H1 (cell line): ENCODE data around the gene CEP170. TPM values are rescaled to one million over a fixed set of nuclear protein-coding genes. Genes with fewer than 3 reads are reported as not detected.
"Not testable (repeated sequence)": the region's sequence is repeated elsewhere in the genome, so short reads cannot be mapped to it uniquely, and the experiment has no call there.

Experiments
- CTCF ChIA-PET: fragments of 300-600 bp; sonication (Branson Sonifier 250); formaldehyde crosslinking; loops from one replicate; lab custom pipeline; 2021; ENCODE audit not compliant: partially characterized antibody; lab: Charles Lee
- POLR2A ChIA-PET: fragments of 300-600 bp; sonication (Branson Sonifier 250); formaldehyde crosslinking; loops from one replicate; lab custom pipeline; 2021; ENCODE audit warnings: inconsistent platforms; ENCODE audit not compliant: partially characterized antibody; lab: Charles Lee
- DNase-seq, 2 experiments: peaks; one replicate each; pipeline versions ENCODE4 v3.0.0 to v3.0.0-alpha.2; 2010 to 2022; ENCODE audit warnings: low spot score in 2 of 2, low read depth in 1 of 2, mixed read lengths in 1 of 2
- FAIRE-seq: peaks from 2 replicates; lab custom pipeline; 2011; peaks lifted over from hg19 to GRCh38; lab: Jason Lieb, UNC
- H2AFZ ChIP-seq: 2 replicates; pipeline ENCODE4 v1.8.1; 2012; ENCODE audit warnings: low read length, inconsistent platforms
- H2AK5ac ChIP-seq: 2 replicates; pipeline ENCODE4 v1.6.1; 2013; ENCODE audit warnings: low read depth, low read length
- H2BK120ac ChIP-seq: replicated peaks from 2 replicates; pipeline ENCODE3; 2013; ENCODE audit warnings: low read depth, low read length, inconsistent platforms
- H2BK12ac ChIP-seq: 2 replicates; pipeline ENCODE4 v1.6.1; 2013; ENCODE audit warnings: low read depth, low read length
- H2BK15ac ChIP-seq: 2 replicates; pipeline ENCODE4 v1.6.1; 2013; ENCODE audit warnings: low read length
- H2BK20ac ChIP-seq: 2 replicates; pipeline ENCODE4 v1.6.1; 2013; ENCODE audit warnings: low read length
- H2BK5ac ChIP-seq: 2 replicates; pipeline ENCODE4 v1.6.1; 2013; ENCODE audit warnings: low read depth, low read length
- H3K14ac ChIP-seq: 2 replicates; pipeline ENCODE4 v1.6.1; 2013; ENCODE audit warnings: inconsistent platforms; ENCODE audit not compliant: insufficient read length
- H3K18ac ChIP-seq: 2 replicates; pipeline ENCODE4 v1.6.1; 2013; ENCODE audit warnings: low read length; ENCODE audit errors: extremely low read depth
- H3K23ac ChIP-seq: 2 replicates; pipeline ENCODE4 v1.6.1; 2013; ENCODE audit warnings: inconsistent platforms; ENCODE audit not compliant: insufficient read length
- H3K23me2 ChIP-seq: 2 replicates; pipeline ENCODE4 v1.6.1; 2013; ENCODE audit warnings: low read depth, low read length
- H3K27ac ChIP-seq: 2 replicates; pipeline ENCODE4 v1.6.1; 2011; ENCODE audit warnings: low read depth, low read length, inconsistent platforms
- H3K27me3 ChIP-seq, 4 experiments: replicated peaks in 1 of 4; 1 replicate in 1 of 4; 2 replicates in 3 of 4; pipeline versions ENCODE4 v1.6.1 to v1.8.1; 2011 to 2013; ENCODE audit warnings: low read length in 3 of 4, mild to moderate bottlenecking in 3 of 4, inconsistent platforms in 2 of 4, mixed read lengths in 2 of 4, moderate library complexity in 1 of 4; ENCODE audit not compliant: control insufficient read depth in 3 of 4, insufficient read depth in 3 of 4; ENCODE audit errors: extremely low read depth in 1 of 4
- H3K36me3 ChIP-seq, 4 experiments: 2 replicates each; pipeline versions ENCODE4 v1.6.1 to v1.8.1; 2011 to 2013; ENCODE audit warnings: mild to moderate bottlenecking in 4 of 4, low read length in 3 of 4, moderate library complexity in 2 of 4, control low read depth in 1 of 4, inconsistent platforms in 1 of 4; ENCODE audit not compliant: insufficient read depth in 4 of 4, control insufficient read depth in 2 of 4
- H3K4ac ChIP-seq: replicated peaks from 2 replicates; pipeline ENCODE3; 2013; ENCODE audit warnings: low read length, low read depth, mixed read lengths, inconsistent platforms; ENCODE audit not compliant: insufficient read length
- H3K4me1 ChIP-seq, 4 experiments: replicated peaks in 1 of 4; 1 replicate in 1 of 4; 2 replicates in 3 of 4; pipeline versions ENCODE4 v1.6.1 to v1.8.1; 2011 to 2013; ENCODE audit warnings: low read length in 3 of 4, inconsistent platforms in 2 of 4, mixed read lengths in 1 of 4; ENCODE audit not compliant: insufficient read depth in 4 of 4, control insufficient read depth in 3 of 4
- H3K4me2 ChIP-seq, 2 experiments: 2 replicates each; pipeline versions ENCODE4 v1.6.1 to v1.8.1; 2011 to 2013; ENCODE audit warnings: low read depth in 2 of 2, low read length in 2 of 2, control low read depth in 1 of 2, inconsistent platforms in 1 of 2, mild to moderate bottlenecking in 1 of 2; ENCODE audit not compliant: insufficient read depth in 1 of 2
- H3K4me3 ChIP-seq, 4 experiments: fragments of 200-600, 300-600 bp in 1 of 4; sonication (generic), shearing (Covaris generic), sonication (Bioruptor Twin) in 1 of 4; 2 replicates each; pipeline versions ENCODE4 v1.5.1 to v1.8.1; 2011 to 2016; ENCODE audit warnings: low read length in 4 of 4, low read depth in 3 of 4, control low read depth in 2 of 4, inconsistent platforms in 2 of 4, mild to moderate bottlenecking in 2 of 4, mixed read lengths in 1 of 4, moderate library complexity in 1 of 4; ENCODE audit not compliant: insufficient read depth in 2 of 4; ENCODE audit errors: extremely low read depth in 1 of 4
- H3K56ac ChIP-seq: replicated peaks from 2 replicates; pipeline ENCODE3; 2013; ENCODE audit warnings: low read depth, mild to moderate bottlenecking, mixed read lengths, low read length, inconsistent platforms; ENCODE audit not compliant: insufficient read length
- H3K79me1 ChIP-seq: 2 replicates; pipeline ENCODE4 v1.6.1; 2013; ENCODE audit warnings: low read depth, low read length, control low read depth
- H3K79me2 ChIP-seq, 2 experiments: 2 replicates each; pipeline versions ENCODE4 v1.6.1 to v1.8.1; 2012 to 2013; ENCODE audit warnings: low read length in 2 of 2, mild to moderate bottlenecking in 2 of 2, inconsistent platforms in 1 of 2; ENCODE audit not compliant: insufficient read depth in 2 of 2, control insufficient read depth in 1 of 2
- H3K9ac ChIP-seq, 4 experiments: replicated peaks in 1 of 4; 1 replicate in 1 of 4; 2 replicates in 3 of 4; pipeline versions ENCODE4 v1.6.1 to v1.8.1; 2011 to 2013; ENCODE audit warnings: low read depth in 3 of 4, low read length in 3 of 4, control low read depth in 2 of 4, mild to moderate bottlenecking in 2 of 4, moderate library complexity in 2 of 4, inconsistent platforms in 1 of 4; ENCODE audit errors: extremely low read depth in 1 of 4
- H3K9me3 ChIP-seq, 2 experiments: 2 replicates each; pipeline versions ENCODE4 v1.6.1 to v1.8.1; 2012 to 2013; ENCODE audit warnings: mild to moderate bottlenecking in 2 of 2, moderate library complexity in 2 of 2, control low read depth in 1 of 2, inconsistent platforms in 1 of 2, low read depth in 1 of 2, low read length in 1 of 2, mixed read lengths in 1 of 2; ENCODE audit not compliant: insufficient read depth in 2 of 2
- H4K20me1 ChIP-seq, 2 experiments: replicated peaks in 1 of 2; 2 replicates each; pipeline versions ENCODE3 to v1.8.1; 2011 to 2013; ENCODE audit warnings: inconsistent platforms in 2 of 2, low read length in 2 of 2, mild to moderate bottlenecking in 1 of 2; ENCODE audit not compliant: insufficient read depth in 2 of 2, control insufficient read depth in 1 of 2
- H4K5ac ChIP-seq: 2 replicates; pipeline ENCODE4 v1.6.1; 2013; ENCODE audit warnings: low read length, low read depth, mixed read lengths, inconsistent platforms; ENCODE audit not compliant: insufficient read length
- H4K8ac ChIP-seq: 2 replicates; pipeline ENCODE4 v1.8.0; 2013; ENCODE audit warnings: mild to moderate bottlenecking, moderate library complexity, low read length, inconsistent platforms; ENCODE audit not compliant: insufficient read depth; ENCODE audit errors: extremely low read depth
- H4K91ac ChIP-seq: replicated peaks from 2 replicates; pipeline ENCODE3; 2013; ENCODE audit warnings: low read length, mixed read lengths, inconsistent platforms; ENCODE audit not compliant: insufficient read length
- RAD21 ChIP-seq, 2 experiments: IDR thresholded peaks in 1 of 2; conservative IDR thresholded peaks in 1 of 2; 2 replicates each; pipeline ENCODE4 v1.6.1; 2011; ENCODE audit warnings: low read depth in 2 of 2, low read length in 2 of 2, improper control_type of control experiment in 1 of 2, inconsistent platforms in 1 of 2, mild to moderate bottlenecking in 1 of 2, moderate library complexity in 1 of 2
- WGBS, 2 experiments: shearing (Covaris generic) in 1 of 2; methylation state at CpG; one replicate each; pipeline versions ENCODE4 v1.1.6 to v1.1.7; 2013 to 2015; ENCODE audit warnings: low lambda C conversion rate in 2 of 2, mixed read lengths in 2 of 2, inconsistent platforms in 1 of 2, low coverage in 1 of 2, missing lambda C conversion rate in 1 of 2; ENCODE audit not compliant: insufficient replicate concordance in 2 of 2, insufficient coverage in 1 of 2, insufficient read length in 1 of 2; ENCODE audit errors: extremely low coverage in 1 of 2, missing lambda C conversion rate in 1 of 2; 5-methylcytosine and 5-hydroxymethylcytosine counted together
- polyA plus RNA-seq, 7 experiments: library from polyadenylated mRNA; depleted of rRNA in 3 of 7; stranded (reverse) in 5 of 7; unstranded in 2 of 7; fragments of >200 nt in 5 of 7; fragments of 200-250 nt in 2 of 7; gene quantifications; 1 replicate in 5 of 7; 2 replicates in 1 of 7; 4 replicates in 1 of 7; pipeline versions ENCODE4 v1.2.1 to v1.2.3, GENCODE V29; 2011 to 2013; ENCODE audit warnings: missing spikeins in 2 of 7, mixed read lengths in 2 of 7
- total RNA-seq: library from RNA; stranded (reverse); fragmentation: NEBNext Ultra II Directional; extraction: Animal tissue kit (Norgen Biotek cat#: 25700); gene quantifications from 2 replicates; pipeline ENCODE4 v1.2.1, GENCODE V29; 2021

CEP170 gene
- total and polyA plus RNA-seq, 2 of the 8 experiments (the other 6 are each of a cell fraction or from before 2014, with no cell fraction given), result 33.1 to 97.2 TPM

DNA sequence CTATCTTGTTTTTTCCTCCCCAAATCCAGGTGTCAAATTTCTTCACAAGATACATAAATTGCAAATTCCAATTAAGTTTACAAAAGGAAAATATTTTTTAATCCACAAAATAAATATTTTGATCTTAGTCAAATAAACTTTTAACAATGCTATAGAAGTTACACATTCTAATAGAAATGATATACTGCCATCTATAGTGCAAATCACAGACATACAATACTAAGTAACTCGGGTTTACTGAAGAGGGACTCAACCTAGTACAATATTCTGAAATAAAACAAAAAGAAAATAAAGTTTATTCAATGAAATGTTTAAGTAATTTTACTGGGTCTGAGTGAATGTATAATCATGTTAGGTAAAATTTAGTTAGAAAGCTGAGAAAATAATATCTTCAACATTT lies 114.6 kb downstream of the CEP170 start:
- H3K4me1 ChIP-seq, H3K9ac ChIP-seq, H3K14ac ChIP-seq, H3K27me3 ChIP-seq, H2AFZ ChIP-seq, H3K4me3 ChIP-seq, H2AK5ac ChIP-seq, H3K4ac ChIP-seq, H2BK15ac ChIP-seq, H3K79me1 ChIP-seq, H4K91ac ChIP-seq, H3K56ac ChIP-seq, H4K8ac ChIP-seq, DNase-seq, H3K4me2 ChIP-seq, H3K79me2 ChIP-seq, H3K23ac ChIP-seq, POLR2A ChIA-PET, H2BK12ac ChIP-seq, H3K9me3 ChIP-seq, H2BK5ac ChIP-seq, H4K20me1 ChIP-seq, H3K18ac ChIP-seq, H4K5ac ChIP-seq, CTCF ChIA-PET, H3K23me2 ChIP-seq, FAIRE-seq, H2BK20ac ChIP-seq, H2BK120ac ChIP-seq, H3K27ac ChIP-seq: not testable (repeated sequence)
- 0 out of 4 replicates have a peak, but pooled peaks of 1 of the 2 experiments have one; percentile 8 for TF ChIP-seq RAD21 (IDR thresholded peaks at IDR 0.05 in 1 of 2, conservative IDR thresholded peaks at IDR 0.05 in 1 of 2; ENCODE audit: low read depth in 2 of 2, low read length in 2 of 2)
- peaks cover 0 to 10% (median 3%) of the 10 kb centered on the region in 4 experiments; a peak in 4 of 8 replicates for H3K36me3 ChIP-seq
- WGBS, 2 experiments, result 92% methylated on average over 1 of the region's 1 CpG; no CpG with 5 or more reads in 1 of the 2 experiments
